IMR-90 (cell line): ENCODE data around the gene ANTXR1. TPM values are rescaled to one million over a fixed set of nuclear protein-coding genes. Genes with fewer than 3 reads are reported as not detected.

Experiments
- ATAC-seq: fragments of 200-7000 bp; cut with Tn5 transposase; 2 replicates; pipeline ENCODE4 v1.9.1; 2020; ENCODE audit warnings: low read depth, mild to moderate bottlenecking, moderate library complexity
- BruUV-seq: library from RNA; stranded (reverse); fragments of 400-500 nt; replicated peaks from 2 replicates; lab custom pipeline; 2021; lab: Mats Ljungman, UMichigan
- CTCF ChIA-PET: fragments of 300-600 bp; formaldehyde crosslinking; extraction: SDS; loops from one replicate; lab custom pipeline; 2021; ENCODE audit warnings: antibody characterized with exemption; lab: Yijun Ruan, JAX
- POLR2A ChIA-PET: fragments of 300-600 bp; sonication (Branson Sonifier 250); formaldehyde crosslinking; loops from one replicate; lab custom pipeline; 2022; ENCODE audit warnings: antibody characterized with exemption; ENCODE audit not compliant: unreplicated experiment; lab: Charles Lee
- DNase-seq: peaks from one replicate; pipeline ENCODE4 v3.0.0; 2013
- H2AFZ ChIP-seq: replicated peaks from 2 replicates; pipeline ENCODE3; 2013; ENCODE audit warnings: low read length, mild to moderate bottlenecking; ENCODE audit not compliant: poor library complexity
- H2AK5ac ChIP-seq: 2 replicates; pipeline ENCODE4 v1.6.1; 2013; ENCODE audit warnings: low read depth, low read length, inconsistent platforms
- H2AK9ac ChIP-seq: replicated peaks from 2 replicates; pipeline ENCODE3; 2013; ENCODE audit warnings: mild to moderate bottlenecking, low read depth, low read length, moderate library complexity; ENCODE audit not compliant: poor library complexity
- H2BK120ac ChIP-seq: 2 replicates; pipeline ENCODE4 v1.6.1; 2013; ENCODE audit warnings: low read depth, low read length, inconsistent platforms
- H2BK15ac ChIP-seq: 3 replicates; pipeline ENCODE4 v1.6.1; 2013; ENCODE audit warnings: low read depth, low read length, inconsistent platforms
- H2BK20ac ChIP-seq: 2 replicates; pipeline ENCODE4 v1.6.1; 2013; ENCODE audit warnings: low read depth, mild to moderate bottlenecking, inconsistent platforms, low read length, moderate library complexity
- H2BK5ac ChIP-seq: 2 replicates; pipeline ENCODE4 v1.6.1; 2013; ENCODE audit warnings: mild to moderate bottlenecking, low read depth, low read length, inconsistent platforms; ENCODE audit not compliant: poor library complexity, severe bottlenecking
- H3K14ac ChIP-seq: replicated peaks from 2 replicates; pipeline ENCODE4 v1.6.1; 2013; ENCODE audit warnings: low read depth, low read length, inconsistent platforms
- H3K18ac ChIP-seq: 2 replicates; pipeline ENCODE4 v1.6.1; 2013; ENCODE audit warnings: low read depth, low read length, control low read depth
- H3K23ac ChIP-seq: 2 replicates; pipeline ENCODE4 v1.6.1; 2013; ENCODE audit warnings: low read depth, low read length, inconsistent platforms
- H3K27ac ChIP-seq: 2 replicates; pipeline ENCODE4 v1.5.1; 2013; ENCODE audit warnings: mild to moderate bottlenecking, control low read depth, low read length; ENCODE audit not compliant: insufficient read depth
- H3K27me3 ChIP-seq: 2 replicates; pipeline ENCODE4 v1.6.1; 2013; ENCODE audit warnings: low read length; ENCODE audit not compliant: control insufficient read depth, insufficient read depth
- H3K36me3 ChIP-seq: 2 replicates; pipeline ENCODE4 v1.6.1; 2013; ENCODE audit warnings: low read length, mixed read lengths; ENCODE audit not compliant: control insufficient read depth, insufficient read depth
- H3K4ac ChIP-seq: 2 replicates; pipeline ENCODE4 v1.6.1; 2013; ENCODE audit warnings: low read depth, low read length, inconsistent platforms
- H3K4me1 ChIP-seq: 2 replicates; pipeline ENCODE4 v1.6.1; 2013; ENCODE audit warnings: low read length, mixed read lengths; ENCODE audit not compliant: control insufficient read depth, insufficient read depth
- H3K4me2 ChIP-seq: 2 replicates; pipeline ENCODE4 v1.6.1; 2013; ENCODE audit warnings: low read depth, mild to moderate bottlenecking, control low read depth, low read length, moderate library complexity
- H3K4me3 ChIP-seq: 2 replicates; pipeline ENCODE4 v1.5.1; 2013; ENCODE audit warnings: low read depth, mild to moderate bottlenecking, control low read depth, low read length, moderate library complexity; ENCODE audit not compliant: insufficient read depth
- H3K56ac ChIP-seq: 2 replicates; pipeline ENCODE4 v1.6.1; 2013; ENCODE audit warnings: low read length, inconsistent platforms; ENCODE audit not compliant: insufficient read depth; ENCODE audit errors: extremely low read depth
- H3K79me1 ChIP-seq, 2 experiments: 2 replicates each; pipeline ENCODE4 v1.6.1; 2013; ENCODE audit warnings: low read length in 2 of 2, inconsistent platforms in 1 of 2, low read depth in 1 of 2
- H3K9ac ChIP-seq: 2 replicates; pipeline ENCODE4 v1.6.1; 2013; ENCODE audit warnings: low read depth, low read length, control low read depth
- H3K9me1 ChIP-seq: 2 replicates; pipeline ENCODE4 v1.6.1; 2013; ENCODE audit warnings: low read length, inconsistent platforms; ENCODE audit not compliant: insufficient read depth
- H3K9me3 ChIP-seq: 2 replicates; pipeline ENCODE4 v1.6.1; 2013; ENCODE audit warnings: low read length; ENCODE audit not compliant: control insufficient read depth, insufficient read depth
- H4K20me1 ChIP-seq: 2 replicates; pipeline ENCODE4 v1.6.1; 2013; ENCODE audit warnings: low read length, inconsistent platforms; ENCODE audit not compliant: insufficient read depth
- H4K5ac ChIP-seq: 2 replicates; pipeline ENCODE4 v1.6.1; 2013; ENCODE audit warnings: mild to moderate bottlenecking, low read depth, low read length, control low read depth
- H4K8ac ChIP-seq, 2 experiments: 2 replicates each; pipeline ENCODE4 v1.6.1; 2013; ENCODE audit warnings: low read depth in 2 of 2, low read length in 2 of 2, control low read depth in 1 of 2, inconsistent platforms in 1 of 2
- H4K91ac ChIP-seq: 2 replicates; pipeline ENCODE4 v1.6.1; 2013; ENCODE audit warnings: low read depth, low read length, inconsistent platforms; ENCODE audit not compliant: insufficient read depth
- CEBPB ChIP-seq: IDR thresholded peaks from 2 replicates; pipeline ENCODE4 v1.6.1; 2012; ENCODE audit warnings: low read depth, low read length, improper control_type of control experiment
- MAFK ChIP-seq: IDR thresholded peaks from 2 replicates; pipeline ENCODE4 v1.6.1; 2012; ENCODE audit warnings: low read depth, low read length, improper control_type of control experiment
- RCOR1 ChIP-seq: IDR thresholded peaks from 2 replicates; pipeline ENCODE4 v1.6.1; 2012; ENCODE audit warnings: mild to moderate bottlenecking, low read length, improper control_type of control experiment; ENCODE audit not compliant: insufficient replicate concordance
- SMC3 ChIP-seq: fragments of 150-350 bp; IDR thresholded peaks from 2 replicates; pipeline ENCODE4 v1.6.1; 2016; ENCODE audit warnings: low read depth, mild to moderate bottlenecking, antibody characterized with exemption, low read length, moderate library complexity
- WGBS, 2 experiments: methylation state at CpG; one replicate each; pipeline versions ENCODE4 v1.1.5 to v1.1.7; 2013; ENCODE audit warnings: missing lambda C conversion rate in 2 of 2; ENCODE audit not compliant: insufficient read length in 1 of 2; ENCODE audit errors: extremely low coverage in 2 of 2; 5-methylcytosine and 5-hydroxymethylcytosine counted together
- dilution Hi-C: fragments of 300-500 bp; cut with HindIII; formaldehyde crosslinking; loops from one replicate; pipeline ENCODE4 v1.14.3; 2018; ENCODE audit warnings: low sequenced_read_pairs; ENCODE audit not compliant: unreplicated experiment
- in situ Hi-C: fragments of 300-500 bp; cut with MboI; formaldehyde crosslinking; loops from 3 replicates; pipeline ENCODE4 v1.14.3; 2019; ENCODE audit warnings: low sequenced_read_pairs, inconsistent platforms, mixed read lengths
- intact Hi-C: fragments of 100-400 bp; cut with micrococcal nuclease; formaldehyde crosslinking; loops from 2 replicates; pipeline ENCODE4 v1.10.0; 2022
- polyA plus RNA-seq, 3 experiments: library from polyadenylated mRNA; depleted of rRNA; stranded (reverse); fragments of >200 nt; gene quantifications; 2 replicates each; pipeline ENCODE4 v1.2.3, GENCODE V29; 2012; ENCODE audit warnings: low replicate concordance in 1 of 3
- total RNA-seq: library from RNA; depleted of rRNA; stranded (reverse); fragments of >200 nt; gene quantifications from 2 replicates; pipeline ENCODE4 v1.2.3, GENCODE V29; 2012

Gene ANTXR1
- total and polyA plus RNA-seq, 2 of the 4 experiments (the other 2 are of a cell fraction), result 27.2 to 36.9 TPM

GRCh38 chr2:69089266-69089665 lies 76.3 kb downstream of the ANTXR1 start:
- no peak overlapping the region for H2BK20ac ChIP-seq
- DNase-seq, result peak; percentile 57
- peaks cover 21% of the 10 kb centered on the region for H3K36me3 ChIP-seq
- no peak overlapping the region for H3K23ac ChIP-seq
- H3K4me2 ChIP-seq, result no peak overlapping the region
- ChIA-PET POLR2A (no interaction called here), CTCF (no interaction called here)
- no CpG with 5 or more reads among the region's 3 CpGs for WGBS, 2 experiments
- H2BK15ac ChIP-seq, result no peak overlapping the region
- H4K8ac ChIP-seq, result no peak overlapping the region
- peaks cover 9 to 38% of the 10 kb centered on the region in 2 experiments; a peak in 3 of 4 replicates for H3K79me1 ChIP-seq
- H4K5ac ChIP-seq, result no peak overlapping the region
- no peak overlapping the region for H4K91ac ChIP-seq
- no peak overlapping the region for H3K14ac ChIP-seq
- peak overlapping the region; percentile 67; the same call in 1 of the 2 replicates for H3K27ac ChIP-seq
- H3K9me3 ChIP-seq, result no peaks in the 10 kb centered on the region
- 0 out of 2 replicates have a peak, but pooled peaks have one; percentile 3 for TF ChIP-seq MAFK
- no peak for TF ChIP-seq RCOR1
- no peak for TF ChIP-seq SMC3
- TF ChIP-seq CEBPB, result peak; percentile 77
- H3K27me3 ChIP-seq, result no peaks in the 10 kb centered on the region
- no peak overlapping the region for H3K9ac ChIP-seq
- intact Hi-C loops, result no loop called here
- H2BK120ac ChIP-seq, result no peak overlapping the region
- H2BK5ac ChIP-seq, result peak overlapping the region; percentile 2
- ATAC-seq, result peak; percentile 30
- no peak overlapping the region for H3K4ac ChIP-seq
- no peak overlapping the region for H2AFZ ChIP-seq
- no peak overlapping the region for H2AK5ac ChIP-seq
- H3K4me3 ChIP-seq, result no peak overlapping the region
- no peak overlapping the region; the same call in 1 of the 2 replicates for H3K18ac ChIP-seq
- peaks cover 18% of the 10 kb centered on the region for H3K4me1 ChIP-seq
- dilution Hi-C loops, result no loop called here
- peaks cover 21% of the 10 kb centered on the region for H3K9me1 ChIP-seq
- H3K56ac ChIP-seq, result no peak overlapping the region
- no TSS peak for BruUV-seq
- in situ Hi-C loops, result no loop called here
- H2AK9ac ChIP-seq, result no peak overlapping the region
- 0 out of 2 replicates have a peak, but pooled peaks cover 4% of the 10 kb centered on the region for H4K20me1 ChIP-seq
